ENCODE results near the gene LARP4B. TPM values are rescaled to one million over a fixed set of nuclear protein-coding genes. Genes with fewer than 3 reads are reported as not detected.

Gene LARP4B
- total RNA-seq, 1 donor from 2014 or later: 125 TPM

GRCh38 chr10:867807-868206 is 63.7 kb downstream of the LARP4B start:
- DNase-seq (ENCODE audit: low spot score): no peak

GRCh38 chr10:866577-866941 is 64.9 kb downstream of the LARP4B start:
- DNase-seq (ENCODE audit: low spot score): no peak

- DNase-seq (ENCODE audit: low spot score): no peak
Measured at GRCh38 chr10:865924-866576, 65.5 kb downstream of the LARP4B start.

GRCh38 chr10:865257-865656 is 66.2 kb downstream of the LARP4B start:
- DNase-seq (ENCODE audit: low spot score): no peak

GRCh38 chr10:860519-860918 is 71.0 kb downstream of the LARP4B start:
- DNase-seq (ENCODE audit: low spot score): no peak

GRCh38 chr10:856416-857157 is 74.9 kb downstream of the LARP4B start:
- DNase-seq (ENCODE audit: low spot score): no peak

GRCh38 chr10:855671-856070 is 75.8 kb downstream of the LARP4B start:
- DNase-seq (ENCODE audit: low spot score): no peak

GRCh38 chr10:855079-855478 is 76.4 kb downstream of the LARP4B start:
- no peak for DNase-seq (ENCODE audit: low spot score)

GRCh38 chr10:853017-853416 is 78.5 kb downstream of the LARP4B start:
- DNase-seq (ENCODE audit: low spot score): no peak

- DNase-seq (ENCODE audit: low spot score): no peak
Measured at GRCh38 chr10:852386-852785, 79.1 kb downstream of the LARP4B start.

GRCh38 chr10:851901-852300 is 79.6 kb downstream of the LARP4B start:
- no peak for DNase-seq (ENCODE audit: low spot score)

GRCh38 chr10:850093-850492 is 81.4 kb downstream of the LARP4B start:
- DNase-seq (ENCODE audit: low spot score): no peak

GRCh38 chr10:847868-848267 is 83.6 kb downstream of the LARP4B start:
- no peak for DNase-seq (ENCODE audit: low spot score)

- DNase-seq (ENCODE audit: low spot score): no peak
Measured at GRCh38 chr10:846126-846685, 85.3 kb downstream of the LARP4B start.

GRCh38 chr10:845526-845925 is 86.0 kb downstream of the LARP4B start:
- no peak for DNase-seq (ENCODE audit: low spot score)

GRCh38 chr10:844552-844951 is 87.0 kb downstream of the LARP4B start:
- DNase-seq (ENCODE audit: low spot score): no peak

- no peak for DNase-seq (ENCODE audit: low spot score)
Measured at GRCh38 chr10:843703-844102, 87.8 kb downstream of the LARP4B start.

GRCh38 chr10:842795-843194 is 88.7 kb downstream of the LARP4B start:
- DNase-seq (ENCODE audit: low spot score): no peak

- DNase-seq (ENCODE audit: low spot score): no peak
Measured at GRCh38 chr10:841535-841934, 90.0 kb downstream of the LARP4B start.

GRCh38 chr10:839550-840205 is 91.8 kb downstream of the LARP4B start:
- no peak for DNase-seq (ENCODE audit: low spot score)

GRCh38 chr10:836782-837181 is 94.7 kb downstream of the LARP4B start:
- no peak for DNase-seq (ENCODE audit: low spot score)

GRCh38 chr10:834493-834892 is 97.0 kb downstream of the LARP4B start:
- DNase-seq (ENCODE audit: low spot score): no peak

- no peak for DNase-seq (ENCODE audit: low spot score)
Measured at GRCh38 chr10:829241-829640, 102.3 kb downstream of the LARP4B start.

Measured in ureter (tissue), 1 donor.